Neuronal stem cell (in vitro differentiated cells): ENCODE measurements around the gene A2ML1.

Source experiments
- DNase-seq: peaks from one replicate; pipeline ENCODE4 v3.0.0-alpha.2; 2013; ENCODE audit warnings: low spot score
- H2AFZ ChIP-seq: one replicate; pipeline ENCODE4 v1.6.1; 2013; ENCODE audit warnings: mild to moderate bottlenecking, low read length, inconsistent platforms
- H2AK5ac ChIP-seq: 2 replicates; pipeline ENCODE4 v1.6.1; 2013; ENCODE audit warnings: low read depth, mild to moderate bottlenecking, inconsistent platforms, low read length, moderate library complexity, mixed read lengths
- H2BK120ac ChIP-seq: 2 replicates; pipeline ENCODE4 v1.6.1; 2013; ENCODE audit warnings: low read depth, mild to moderate bottlenecking, inconsistent platforms, low read length, moderate library complexity, mixed read lengths
- H2BK12ac ChIP-seq: one replicate; pipeline ENCODE4 v1.6.1; 2013; ENCODE audit warnings: low read length, inconsistent platforms
- H2BK15ac ChIP-seq: 2 replicates; pipeline ENCODE4 v1.6.1; 2013; ENCODE audit warnings: mild to moderate bottlenecking, low read length, inconsistent platforms, mixed read lengths
- H2BK5ac ChIP-seq: one replicate; pipeline ENCODE4 v1.6.1; 2013; ENCODE audit warnings: inconsistent platforms, mild to moderate bottlenecking, low read length, moderate library complexity
- H3K14ac ChIP-seq: one replicate; pipeline ENCODE4 v1.6.1; 2013; ENCODE audit warnings: low read length, inconsistent platforms
- H3K18ac ChIP-seq: 2 replicates; pipeline ENCODE4 v1.6.1; 2013; ENCODE audit warnings: low read length, inconsistent platforms
- H3K23ac ChIP-seq: 2 replicates; pipeline ENCODE4 v1.6.1; 2013; ENCODE audit warnings: low read depth, mild to moderate bottlenecking, mixed read lengths, low read length, inconsistent platforms; ENCODE audit not compliant: poor library complexity
- H3K27ac ChIP-seq: replicated peaks from 3 replicates; pipeline ENCODE4 v1.5.1; 2013; ENCODE audit warnings: low read length, inconsistent platforms
- H3K27me3 ChIP-seq, 3 experiments: 2 replicates each; pipeline ENCODE4 v1.6.1; 2013; ENCODE audit warnings: low read length in 3 of 3, mild to moderate bottlenecking in 2 of 3, inconsistent platforms in 1 of 3, low read depth in 1 of 3, mixed read lengths in 1 of 3, moderate library complexity in 1 of 3; ENCODE audit not compliant: control insufficient read depth in 3 of 3, insufficient read depth in 3 of 3
- H3K36me3 ChIP-seq, 2 donors: replicated peaks in 1 of 2; 2 replicates each; pipeline ENCODE4 v1.6.1; 2013; ENCODE audit warnings: low read length in 2 of 2; ENCODE audit not compliant: control insufficient read depth in 2 of 2, insufficient read depth in 2 of 2
- H3K4ac ChIP-seq: 2 replicates; pipeline ENCODE4 v1.6.1; 2013; ENCODE audit warnings: inconsistent platforms, mild to moderate bottlenecking, low read length, moderate library complexity
- H3K4me1 ChIP-seq, 2 donors: 1 replicate in 1 of 2; 2 replicates in 1 of 2; pipeline ENCODE4 v1.6.1; 2013; ENCODE audit warnings: low read length in 2 of 2, low read depth in 1 of 2; ENCODE audit not compliant: control insufficient read depth in 2 of 2, insufficient read depth in 1 of 2
- H3K4me2 ChIP-seq: one replicate; pipeline ENCODE4 v1.6.1; 2013; ENCODE audit warnings: mild to moderate bottlenecking, low read length, inconsistent platforms; ENCODE audit not compliant: insufficient read depth, poor library complexity, severe bottlenecking
- H3K4me3 ChIP-seq, 2 donors: 2 replicates each; pipeline ENCODE4 v1.5.1; 2013; ENCODE audit warnings: low read length in 2 of 2, mild to moderate bottlenecking in 2 of 2, inconsistent platforms in 1 of 2, moderate library complexity in 1 of 2
- H3K79me1 ChIP-seq: one replicate; pipeline ENCODE4 v1.6.1; 2013; ENCODE audit warnings: low read depth, mild to moderate bottlenecking, inconsistent platforms, low read length, moderate library complexity
- H3K9ac ChIP-seq: one replicate; pipeline ENCODE4 v1.6.1; 2013; ENCODE audit warnings: mild to moderate bottlenecking, low read depth, low read length, inconsistent platforms; ENCODE audit not compliant: poor library complexity
- H3K9me3 ChIP-seq, 2 donors: replicated peaks in 1 of 2; 2 replicates each; pipeline versions ENCODE3 to v1.6.1; 2013; ENCODE audit warnings: low read length in 2 of 2, mild to moderate bottlenecking in 2 of 2, inconsistent platforms in 1 of 2, low read depth in 1 of 2, mixed read lengths in 1 of 2, moderate library complexity in 1 of 2; ENCODE audit not compliant: control insufficient read depth in 2 of 2, insufficient read depth in 1 of 2
- H4K8ac ChIP-seq: one replicate; pipeline ENCODE4 v1.6.1; 2013; ENCODE audit warnings: low read depth, mild to moderate bottlenecking, inconsistent platforms, low read length, moderate library complexity
- H4K91ac ChIP-seq: one replicate; pipeline ENCODE4 v1.6.1; 2013; ENCODE audit warnings: low read length, low read depth, mild to moderate bottlenecking, inconsistent platforms; ENCODE audit not compliant: poor library complexity
- WGBS, 2 donors: extraction: QIAGEN DNeasy Blood & Tissue Kit; methylation state at CpG; one replicate each; pipeline ENCODE4 v1.1.7; 2013; ENCODE audit warnings: missing lambda C conversion rate in 2 of 2, mixed read lengths in 1 of 2; ENCODE audit not compliant: insufficient read length in 2 of 2, insufficient replicate concordance in 1 of 2; ENCODE audit errors: extremely low coverage in 2 of 2; 5-methylcytosine and 5-hydroxymethylcytosine counted together

A2ML1 gene

GRCh38 chr12:8780389-8780788, 42.0 kb upstream of the A2ML1 start:
- Histone ChIP-seq H3K4ac (no peak overlapping the region), H2BK120ac (no peak overlapping the region), H3K36me3 (peaks cover 0 to 88% of the 10 kb centered on the region in 2 donors), H3K27ac (no peak overlapping the region), H3K9ac (no peak overlapping the region), H3K4me1 (peaks cover 0 to 4% of the 10 kb centered on the region in 2 donors), H3K79me1 (no peaks in the 10 kb centered on the region), H3K14ac (no peak overlapping the region), H3K27me3 (no peaks in the 10 kb centered on the region), H3K4me3 (no peak overlapping the region), H3K18ac (no peak overlapping the region), H2BK15ac (no peak overlapping the region), H2AK5ac (no peak overlapping the region), H2BK5ac (no peak overlapping the region), H3K9me3 (no peaks in the 10 kb centered on the region), H3K23ac (no peak overlapping the region), H4K8ac (no peak overlapping the region), H2BK12ac (no peak overlapping the region), H2AFZ (no peak overlapping the region), H3K4me2 (no peak overlapping the region), H4K91ac (no peak overlapping the region)
- WGBS, 2 donors: no CpG with 5 or more reads among the region's 1 CpG
- DNase-seq: no peak

- Histone ChIP-seq H3K27me3 (no peaks in the 10 kb centered on the region), H2AFZ (no peak overlapping the region), H2AK5ac (no peak overlapping the region), H3K36me3 (peaks cover 0 to 78% of the 10 kb centered on the region in 2 donors), H2BK12ac (no peak overlapping the region), H3K4me2 (no peak overlapping the region), H3K4me1 (peaks cover 0 to 4% of the 10 kb centered on the region in 2 donors), H3K4ac (no peak overlapping the region), H3K9ac (no peak overlapping the region), H4K91ac (no peak overlapping the region), H2BK5ac (no peak overlapping the region), H3K4me3 (no peak overlapping the region), H3K27ac (no peak overlapping the region), H3K18ac (no peak overlapping the region), H3K79me1 (no peaks in the 10 kb centered on the region), H4K8ac (no peak overlapping the region), H2BK15ac (no peak overlapping the region), H2BK120ac (no peak overlapping the region), H3K23ac (no peak overlapping the region), H3K14ac (no peak overlapping the region), H3K9me3 (peaks cover 0 to 3% of the 10 kb centered on the region in 2 donors)
- no peak for DNase-seq
- WGBS, 2 donors: no CpG with 5 or more reads among the region's 2 CpGs
Observed at GRCh38 chr12:8781381-8782127, 40.9 kb upstream of the A2ML1 start.

- no peak for DNase-seq
- H4K8ac ChIP-seq: no peak overlapping the region
Observed at GRCh38 chr12:8784290-8784888, 38.0 kb upstream of the A2ML1 start.

GRCh38 chr12:8785499-8785898, 36.9 kb upstream of the A2ML1 start:
- H4K8ac ChIP-seq: peak overlapping the region; percentile 24

More at GRCh38 chr12:8784290-8784888, 38.0 kb upstream of the A2ML1 start:
- no peak overlapping the region for H2AFZ ChIP-seq
- no peak overlapping the region for H2BK12ac ChIP-seq
- H3K14ac ChIP-seq: no peak overlapping the region
- no peaks in the 10 kb centered on the region for H3K79me1 ChIP-seq
- H3K4me1 ChIP-seq: no peaks in the 10 kb centered on the region
- H3K27ac ChIP-seq: no peak overlapping the region
- H3K4me2 ChIP-seq: no peak overlapping the region
- H3K9ac ChIP-seq: no peak overlapping the region
- H2BK5ac ChIP-seq: no peak overlapping the region
- H3K36me3 ChIP-seq: peaks cover 0 to 49% of the 10 kb centered on the region in 2 donors
- H2BK120ac ChIP-seq: no peak overlapping the region
- no peak overlapping the region for H2BK15ac ChIP-seq
- H3K27me3 ChIP-seq: no peaks in the 10 kb centered on the region
- no peak overlapping the region for H2AK5ac ChIP-seq
- H4K91ac ChIP-seq: no peak overlapping the region
- H3K23ac ChIP-seq: peak overlapping the region; percentile 55
- peaks cover 3 to 4% of the 10 kb centered on the region in 2 donors for H3K9me3 ChIP-seq
- no peak overlapping the region for H3K18ac ChIP-seq
- H3K4me3 ChIP-seq: no peak overlapping the region
- H3K4ac ChIP-seq: no peak overlapping the region

More at GRCh38 chr12:8785499-8785898, 36.9 kb upstream of the A2ML1 start:
- DNase-seq: no peak
- Histone ChIP-seq H2AFZ (no peak overlapping the region), H3K79me1 (no peaks in the 10 kb centered on the region), H2BK15ac (no peak overlapping the region), H4K91ac (no peak overlapping the region), H3K9me3 (peaks cover 3 to 7% of the 10 kb centered on the region in 2 donors), H3K27me3 (no peaks in the 10 kb centered on the region), H3K4ac (no peak overlapping the region), H3K4me3 (no peak overlapping the region), H2BK120ac (no peak overlapping the region), H2BK12ac (no peak overlapping the region), H2AK5ac (peak overlapping the region; percentile 75), H3K4me1 (peaks cover 0 to 2% of the 10 kb centered on the region in 2 donors), H2BK5ac (no peak overlapping the region), H3K36me3 (peaks cover 0 to 38% of the 10 kb centered on the region in 2 donors), H3K9ac (no peak overlapping the region), H3K14ac (no peak overlapping the region), H3K18ac (no peak overlapping the region), H3K23ac (peak overlapping the region; percentile 75), H3K4me2 (no peak overlapping the region), H3K27ac (no peak overlapping the region)
- WGBS, 2 donors: no CpG with 5 or more reads among the region's 4 CpGs
